Stimulated activated CD8-positive, alpha-beta memory T cell treated with anti-CD3 and anti-CD28 coated beads, Interleukin-15, amount 100 ng/mL, for 1 hour (primary cell): ENCODE measurements around the gene TTC7B.
A peak's percentile ranks its signal among the peaks of the same experiment; 100 is the strongest.

Source experiments
- DNase-seq: peaks from one replicate; pipeline ENCODE4 v3.0.0-alpha.2; 2020; ENCODE audit warnings: low read depth

The TTC7B gene

GRCh38 chr14:90523961-90524875 lies 292.0 kb downstream of the TTC7B start:
- no peak for DNase-seq

- DNase-seq: no peak
Observed at GRCh38 chr14:90523544-90523943, 292.7 kb downstream of the TTC7B start.

GRCh38 chr14:90522571-90523191 lies 293.5 kb downstream of the TTC7B start:
- DNase-seq: no peak

- no peak for DNase-seq
Observed at GRCh38 chr14:90521930-90522483, 294.2 kb downstream of the TTC7B start.

GRCh38 chr14:90521084-90521929 lies 294.9 kb downstream of the TTC7B start:
- no peak for DNase-seq

GRCh38 chr14:90520326-90520725 lies 295.9 kb downstream of the TTC7B start:
- DNase-seq: no peak

- DNase-seq: no peak
Observed at GRCh38 chr14:90519262-90519920, 296.8 kb downstream of the TTC7B start.

- DNase-seq: peak; percentile 13
Observed at GRCh38 chr14:90518941-90519256, 297.3 kb downstream of the TTC7B start.

- DNase-seq: no peak
Observed at GRCh38 chr14:90518069-90518940, 297.9 kb downstream of the TTC7B start.

GRCh38 chr14:90517076-90517841 lies 299.0 kb downstream of the TTC7B start:
- no peak for DNase-seq

- no peak for DNase-seq
Observed at GRCh38 chr14:90514566-90514965, 301.7 kb downstream of the TTC7B start.

GRCh38 chr14:90514015-90514398 lies 302.2 kb downstream of the TTC7B start:
- DNase-seq: no peak

- DNase-seq: no peak
Observed at GRCh38 chr14:90513161-90514014, 302.8 kb downstream of the TTC7B start.

- no peak for DNase-seq
Observed at GRCh38 chr14:90512329-90512991, 303.8 kb downstream of the TTC7B start.

- no peak for DNase-seq
Observed at GRCh38 chr14:90511795-90512328, 304.4 kb downstream of the TTC7B start.

GRCh38 chr14:90511252-90511651 lies 305.0 kb downstream of the TTC7B start:
- no peak for DNase-seq

- no peak for DNase-seq
Observed at GRCh38 chr14:90510159-90510558, 306.1 kb downstream of the TTC7B start.

GRCh38 chr14:90509403-90509802 lies 306.8 kb downstream of the TTC7B start:
- DNase-seq: no peak
